Measurements from ENCODE around the gene NPC1. TPM values are rescaled to one million over a fixed set of nuclear protein-coding genes. Genes with fewer than 3 reads are reported as not detected.
A peak's percentile ranks its signal among the peaks of the same experiment; 100 is the strongest.

Gene NPC1
- total RNA-seq, 1 donor from 2014 or later = 43.3 TPM

- Mint-ChIP-seq H3K9me3 (no peaks in the 10 kb centered on the region), H3K4me1 (ENCODE audit: unreplicated experiment) (no peaks in the 10 kb centered on the region)
- no peak for TF ChIP-seq CTCF (conservative IDR thresholded peaks at IDR 0.05)
These were observed 47.4 kb downstream of the NPC1 start for GRCh38 chr18:23538870-23539269.

GRCh38 chr18:23538001-23538400, 48.3 kb downstream of the NPC1 start:
- TF ChIP-seq CTCF (conservative IDR thresholded peaks at IDR 0.05) = no peak
- Mint-ChIP-seq H3K9me3 (no peaks in the 10 kb centered on the region), H3K4me3 (no peak overlapping the region), H3K27me3 (no peaks in the 10 kb centered on the region), H3K27ac (no peak overlapping the region), H3K36me3 (peaks cover 30% of the 10 kb centered on the region), H3K4me1 (ENCODE audit: unreplicated experiment) (no peaks in the 10 kb centered on the region)
- DNase-seq (ENCODE audit: extremely low spot score, unreplicated experiment) = no peak

More at GRCh38 chr18:23538870-23539269, 47.4 kb downstream of the NPC1 start:
- no peak for DNase-seq (ENCODE audit: extremely low spot score, unreplicated experiment)
- H3K27ac Mint-ChIP-seq = no peak overlapping the region
- H3K36me3 Mint-ChIP-seq = peaks cover 30% of the 10 kb centered on the region
- H3K4me3 Mint-ChIP-seq = no peak overlapping the region
- H3K27me3 Mint-ChIP-seq = no peaks in the 10 kb centered on the region

GRCh38 chr18:23537274-23537673, 49.0 kb downstream of the NPC1 start:
- H3K4me1 Mint-ChIP-seq (ENCODE audit: unreplicated experiment) = no peaks in the 10 kb centered on the region
- TF ChIP-seq CTCF (conservative IDR thresholded peaks at IDR 0.05) = no peak
- H3K27me3 Mint-ChIP-seq = no peaks in the 10 kb centered on the region
- H3K4me3 Mint-ChIP-seq = no peak overlapping the region
- H3K27ac Mint-ChIP-seq = no peak overlapping the region
- H3K9me3 Mint-ChIP-seq = no peaks in the 10 kb centered on the region
- peaks cover 30% of the 10 kb centered on the region for H3K36me3 Mint-ChIP-seq
- DNase-seq (ENCODE audit: extremely low spot score, unreplicated experiment) = no peak

GRCh38 chr18:23536204-23536603, 50.1 kb downstream of the NPC1 start:
- Mint-ChIP-seq H3K36me3 (peaks cover 30% of the 10 kb centered on the region), H3K27me3 (no peaks in the 10 kb centered on the region), H3K9me3 (no peaks in the 10 kb centered on the region), H3K4me1 (ENCODE audit: unreplicated experiment) (no peaks in the 10 kb centered on the region), H3K27ac (no peak overlapping the region), H3K4me3 (no peak overlapping the region)
- no peak for TF ChIP-seq CTCF (conservative IDR thresholded peaks at IDR 0.05)
- DNase-seq (ENCODE audit: extremely low spot score, unreplicated experiment) = no peak

- no peaks in the 10 kb centered on the region for H3K27me3 Mint-ChIP-seq
- H3K9me3 Mint-ChIP-seq = no peaks in the 10 kb centered on the region
- H3K4me1 Mint-ChIP-seq (ENCODE audit: unreplicated experiment) = no peaks in the 10 kb centered on the region
- peaks cover 31% of the 10 kb centered on the region for H3K36me3 Mint-ChIP-seq
- TF ChIP-seq CTCF (conservative IDR thresholded peaks at IDR 0.05) = no peak
- DNase-seq (ENCODE audit: extremely low spot score, unreplicated experiment) = no peak
- H3K4me3 Mint-ChIP-seq = no peak overlapping the region
- H3K27ac Mint-ChIP-seq = no peak overlapping the region
These were observed 52.0 kb downstream of the NPC1 start for GRCh38 chr18:23534276-23534675.

GRCh38 chr18:23532848-23533247, 53.5 kb downstream of the NPC1 start:
- Mint-ChIP-seq H3K27me3 (no peaks in the 10 kb centered on the region), H3K36me3 (peaks cover 33% of the 10 kb centered on the region), H3K4me3 (no peak overlapping the region), H3K4me1 (ENCODE audit: unreplicated experiment) (no peaks in the 10 kb centered on the region), H3K27ac (peak overlapping the region; percentile 53), H3K9me3 (no peaks in the 10 kb centered on the region)
- DNase-seq (ENCODE audit: extremely low spot score, unreplicated experiment) = no peak
- no peak for TF ChIP-seq CTCF (conservative IDR thresholded peaks at IDR 0.05)
